HepG2 (cell line): Measurements from ENCODE around the gene DACT2. TPM values are rescaled to one million over a fixed set of nuclear protein-coding genes. Genes with fewer than 3 reads are reported as not detected.

Experiments used
- ARNTL ChIP-seq: sonication (generic); formaldehyde crosslinking; IDR thresholded peaks from 2 replicates; pipeline ENCODE4 v1.4.0; 2020; ENCODE audit warnings: mild to moderate bottlenecking, missing genetic modification reagents
- CEBPZ ChIP-seq: IDR thresholded peaks from 2 replicates; pipeline ENCODE4 v1.6.1; 2012; ENCODE audit warnings: low read length, improper control_type of control experiment
- FOXA1 ChIP-seq, 2 experiments: fragments of 450-650 bp in 1 of 2; sonication (generic) in 1 of 2; formaldehyde crosslinking in 1 of 2; IDR thresholded peaks; 2 replicates each; pipeline versions ENCODE4 v1.4.0 to v1.6.1; 2016 to 2020; ENCODE audit warnings: missing genetic modification reagents in 1 of 2
- FOXC1 ChIP-seq: sonication (generic); formaldehyde crosslinking; IDR thresholded peaks from 2 replicates; pipeline ENCODE4 v1.8.0; 2022; ENCODE audit warnings: mild to moderate bottlenecking, missing genetic modification reagents, borderline replicate concordance
- KDM2A ChIP-seq: sonication (generic); formaldehyde crosslinking; IDR thresholded peaks from 2 replicates; pipeline ENCODE4 v1.4.0; 2020; ENCODE audit warnings: low read depth, missing genetic modification reagents, borderline replicate concordance
- NCOR1 ChIP-seq: fragments of 200-600 bp; sonication (generic); IDR thresholded peaks from 2 replicates; pipeline ENCODE4 v1.7.0; 2017; ENCODE audit warnings: antibody characterized with exemption, low read length, borderline replicate concordance
- PHF20 ChIP-seq: sonication (generic); formaldehyde crosslinking; IDR thresholded peaks from 2 replicates; pipeline ENCODE4 v1.5.0; 2020; ENCODE audit warnings: mild to moderate bottlenecking, missing genetic modification reagents
- RAD21 ChIP-seq: fragments of 450-650 bp; formaldehyde crosslinking; IDR thresholded peaks from 2 replicates; pipeline ENCODE4 v1.5.0; 2020; ENCODE audit warnings: mild to moderate bottlenecking
- ZBTB38 ChIP-seq: sonication (generic); formaldehyde crosslinking; IDR thresholded peaks from 2 replicates; pipeline ENCODE4 v1.5.1; 2020; ENCODE audit warnings: mild to moderate bottlenecking, missing genetic modification reagents
- ZKSCAN1 ChIP-seq: fragments of 150-350 bp; IDR thresholded peaks from 2 replicates; pipeline ENCODE4 v1.6.1; 2014; ENCODE audit warnings: low read length
- ZNF235 ChIP-seq: sonication (generic); formaldehyde crosslinking; IDR thresholded peaks from 2 replicates; pipeline ENCODE4 v1.8.1; 2023; ENCODE audit warnings: mild to moderate bottlenecking, missing genetic modification reagents, borderline replicate concordance
- ZNF383 ChIP-seq: sonication (generic); formaldehyde crosslinking; IDR thresholded peaks from 2 replicates; pipeline ENCODE4 v1.4.0; 2020; ENCODE audit warnings: missing genetic modification reagents, mild to moderate bottlenecking, borderline replicate concordance
- ZNF431 ChIP-seq: sonication (generic); formaldehyde crosslinking; IDR thresholded peaks from 2 replicates; pipeline ENCODE4 v1.9.0; 2022; ENCODE audit warnings: missing genetic modification reagents, low read depth, mild to moderate bottlenecking, borderline replicate concordance
- ZNF460 ChIP-seq: sonication (generic); formaldehyde crosslinking; IDR thresholded peaks from 2 replicates; pipeline ENCODE4 v1.5.1; 2020; ENCODE audit warnings: missing genetic modification reagents, mild to moderate bottlenecking, borderline replicate concordance
- ZNF558 ChIP-seq: sonication (generic); formaldehyde crosslinking; IDR thresholded peaks from 2 replicates; pipeline ENCODE4 v1.9.0; 2022; ENCODE audit warnings: mild to moderate bottlenecking, missing genetic modification reagents, borderline replicate concordance
- ZNF687 ChIP-seq: sonication (generic); formaldehyde crosslinking; IDR thresholded peaks from 2 replicates; pipeline ENCODE4 v1.5.1; 2020; ENCODE audit warnings: mild to moderate bottlenecking, missing genetic modification reagents, moderate library complexity
- ZNF773 ChIP-seq: sonication (generic); formaldehyde crosslinking; IDR thresholded peaks from 2 replicates; pipeline ENCODE4 v1.4.0; 2020; ENCODE audit warnings: missing genetic modification reagents, borderline replicate concordance
- ZNF879 ChIP-seq: sonication (generic); formaldehyde crosslinking; IDR thresholded peaks from 2 replicates; pipeline ENCODE4 v1.8.1; 2023; ENCODE audit warnings: missing genetic modification reagents
- polyA plus RNA-seq, 8 experiments: library from polyadenylated mRNA; depleted of rRNA in 3 of 8; stranded (reverse) in 7 of 8; unstranded in 1 of 8; fragments of >200 nt; fragmentation: Illumina TruSeq in 4 of 8; extraction: Trizol in 4 of 8; gene quantifications; 2 replicates each; pipeline versions ENCODE4 v1.2.1 to v1.2.3, GENCODE V29; 2011 to 2016; ENCODE audit warnings: low read depth in 4 of 8, missing spikeins in 1 of 8, mixed read lengths in 1 of 8; ENCODE audit not compliant: insufficient read depth in 1 of 8
- total RNA-seq, 5 experiments: library from RNA; depleted of rRNA; stranded (reverse); fragments of >200 nt; fragmentation: Illumina TruSeq; extraction: Trizol; gene quantifications; 2 replicates each; pipeline ENCODE4 v1.2.3, GENCODE V29; 2016; ENCODE audit warnings: low read depth in 1 of 5
- TF ChIP-seq, protein P1 (sequence below): sonication (generic); formaldehyde crosslinking; IDR thresholded peaks from 2 replicates; pipeline ENCODE4 v1.4.0; 2020; ENCODE audit warnings: missing genetic modification reagents

The DACT2 gene
- total and polyA plus RNA-seq, 2 of the 13 experiments (the other 11 are each of a cell fraction or from before 2014, with no cell fraction given): 0.15 TPM; not detected in 1

DNA sequence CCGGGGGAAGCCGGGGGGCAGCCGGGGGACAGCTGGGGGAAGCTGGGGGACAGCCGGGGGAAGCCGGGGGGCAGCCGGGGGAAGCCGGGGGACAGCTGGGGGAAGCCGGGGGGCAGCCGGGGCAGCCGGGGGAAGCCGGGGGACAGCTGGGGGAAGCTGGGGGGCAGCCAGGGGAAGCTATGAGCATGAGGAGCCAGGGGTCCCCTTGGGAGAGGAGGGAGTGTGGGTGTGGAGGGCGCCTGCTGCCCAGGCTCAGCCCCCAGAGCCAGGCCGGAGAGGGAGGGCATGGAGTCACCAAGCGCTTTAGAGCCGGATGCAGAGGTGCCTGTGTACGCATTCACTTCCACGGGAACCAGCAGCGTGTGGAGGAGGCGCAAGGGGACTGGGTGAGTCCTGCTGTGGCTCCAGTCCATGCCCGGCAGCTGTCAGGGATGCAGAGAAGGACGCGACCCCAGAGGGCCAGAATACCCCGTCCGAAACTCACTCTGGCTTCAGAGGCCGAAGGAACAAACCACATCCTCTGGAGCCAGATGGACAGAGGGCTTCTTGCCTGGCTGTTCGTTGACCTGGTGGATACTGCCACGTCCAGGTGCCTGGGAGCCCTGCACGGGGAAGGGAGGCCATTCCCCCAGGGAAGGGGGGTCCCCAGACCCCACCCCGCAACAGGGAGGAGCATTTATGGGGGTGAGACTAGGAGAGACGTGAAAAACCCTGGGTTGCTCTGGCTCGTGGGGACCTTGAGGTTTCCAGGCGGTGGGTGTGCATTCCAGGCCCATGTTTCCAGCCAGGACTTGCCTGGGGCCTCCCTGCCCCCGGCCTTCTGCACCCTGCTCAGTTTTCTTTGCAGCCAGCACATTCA lies 26.5 kb upstream of the DACT2 start (continued):
- TF ChIP-seq, protein P1, sequence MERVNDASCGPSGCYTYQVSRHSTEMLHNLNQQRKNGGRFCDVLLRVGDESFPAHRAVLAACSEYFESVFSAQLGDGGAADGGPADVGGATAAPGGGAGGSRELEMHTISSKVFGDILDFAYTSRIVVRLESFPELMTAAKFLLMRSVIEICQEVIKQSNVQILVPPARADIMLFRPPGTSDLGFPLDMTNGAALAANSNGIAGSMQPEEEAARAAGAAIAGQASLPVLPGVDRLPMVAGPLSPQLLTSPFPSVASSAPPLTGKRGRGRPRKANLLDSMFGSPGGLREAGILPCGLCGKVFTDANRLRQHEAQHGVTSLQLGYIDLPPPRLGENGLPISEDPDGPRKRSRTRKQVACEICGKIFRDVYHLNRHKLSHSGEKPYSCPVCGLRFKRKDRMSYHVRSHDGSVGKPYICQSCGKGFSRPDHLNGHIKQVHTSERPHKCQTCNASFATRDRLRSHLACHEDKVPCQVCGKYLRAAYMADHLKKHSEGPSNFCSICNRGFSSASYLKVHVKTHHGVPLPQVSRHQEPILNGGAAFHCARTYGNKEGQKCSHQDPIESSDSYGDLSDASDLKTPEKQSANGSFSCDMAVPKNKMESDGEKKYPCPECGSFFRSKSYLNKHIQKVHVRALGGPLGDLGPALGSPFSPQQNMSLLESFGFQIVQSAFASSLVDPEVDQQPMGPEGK (CRISPR knock-in tag): peak; percentile 32; the same call in 1 of the 2 replicates
- no peak for TF ChIP-seq NCOR1
- 0 out of 2 replicates have a peak, but pooled peaks have one; percentile 45 for TF ChIP-seq ZNF558 (CRISPR knock-in tag)
- TF ChIP-seq ZNF460 (CRISPR knock-in tag): no peak
- no peak for TF ChIP-seq ZNF879
- TF ChIP-seq ARNTL (CRISPR knock-in tag): no peak
- no peak for TF ChIP-seq PHF20
- no peak for TF ChIP-seq ZNF235
- TF ChIP-seq FOXA1 (IDR thresholded peaks at IDR 0.05): no peak
- TF ChIP-seq FOXA1 (CRISPR knock-in tag; IDR thresholded peaks at IDR 0.05): 0 out of 2 replicates have a peak, but pooled peaks have one; percentile 11
- no peak for TF ChIP-seq ZKSCAN1
- peak; percentile 64 for TF ChIP-seq ZNF687
- TF ChIP-seq ZNF773 (CRISPR knock-in tag): no peak
- no peak for TF ChIP-seq CEBPZ
- TF ChIP-seq ZNF383: no peak
- no peak for TF ChIP-seq FOXC1
- 0 out of 2 replicates have a peak, but pooled peaks have one; percentile 21 for TF ChIP-seq RAD21 (CRISPR knock-in tag)
- TF ChIP-seq ZBTB38: 0 out of 2 replicates have a peak, but pooled peaks have one; percentile 16
- no peak for TF ChIP-seq ZNF431 (CRISPR knock-in tag)
- TF ChIP-seq KDM2A (CRISPR knock-in tag): peak; percentile 21; the same call in 1 of the 2 replicates
